ENCODE measurements around the gene PFDN4. TPM values are rescaled to one million over a fixed set of nuclear protein-coding genes. Genes with fewer than 3 reads are reported as not detected.

PFDN4 gene
- total RNA-seq = 10 to 100 TPM; 43.2 to 44.8 TPM

GRCh38 chr20:54207743-54208547 lies at the start of gene PFDN4:
Gene PFDN4 (plus strand): TSS chr20:54208087. CDS start chr20:54208101, 14 bp downstream.
- DNase-seq (ENCODE audit: low spot score) = peak; percentile 76
- Histone ChIP-seq H3K4me1 (replicated peaks) (no peaks in the 10 kb centered on the region), H3K4me3 (peak within 1 kb of the TSS; percentile 98), H3K27ac (peak within 1 kb of the TSS; percentile 97 to 98), H3K36me3 (no peaks in the 10 kb centered on the region), H3K27me3 (replicated peaks; ENCODE audit: insufficient read depth) (no peaks in the 10 kb centered on the region), H3K9me3 (no peaks in the 10 kb centered on the region)
- intact Hi-C loops (cut with DNase I) = loop anchor here (10.0 kb wide), 1 partner anchor 633 kb away; no protein-coding TSS in a partner anchor
- WGBS = under 1% methylated on average over 57 of the region's 76 CpGs
- TF ChIP-seq POLR2AphosphoS5 (IDR thresholded peaks at IDR 0.05) (peak; percentile 80), POLR2A (IDR thresholded peaks at IDR 0.05) (peak; percentile 27), CTCF (IDR thresholded peaks at IDR 0.05) (peak; percentile 45 to 85 (median 74))

- Histone ChIP-seq H3K9me3 (no peaks in the 10 kb centered on the region), H3K27me3 (replicated peaks; ENCODE audit: insufficient read depth) (no peaks in the 10 kb centered on the region), H3K4me3 (no peak overlapping the region), H3K36me3 (no peaks in the 10 kb centered on the region), H3K4me1 (replicated peaks) (no peaks in the 10 kb centered on the region), H3K27ac (no peak overlapping the region)
- TF ChIP-seq POLR2A (IDR thresholded peaks at IDR 0.05) = no peak
- no peak for TF ChIP-seq POLR2AphosphoS5 (IDR thresholded peaks at IDR 0.05)
- no peak for TF ChIP-seq CTCF (IDR thresholded peaks at IDR 0.05)
- DNase-seq (ENCODE audit: low spot score) = no peak
- 88% methylated on average over 3 of the region's 3 CpGs for WGBS
- intact Hi-C loops (cut with DNase I) = no loop called here
Measured at GRCh38 chr20:54158226-54158625, 49.7 kb upstream of the PFDN4 start.

GRCh38 chr20:54158856-54159418 lies 49.0 kb upstream of the PFDN4 start:
- intact Hi-C loops (cut with DNase I) = no loop called here
- Histone ChIP-seq H3K27ac (no peak overlapping the region), H3K36me3 (no peaks in the 10 kb centered on the region), H3K9me3 (no peaks in the 10 kb centered on the region), H3K4me1 (replicated peaks) (no peaks in the 10 kb centered on the region), H3K27me3 (replicated peaks; ENCODE audit: insufficient read depth) (no peaks in the 10 kb centered on the region), H3K4me3 (no peak overlapping the region)
- no peak for TF ChIP-seq POLR2AphosphoS5 (IDR thresholded peaks at IDR 0.05)
- TF ChIP-seq CTCF (IDR thresholded peaks at IDR 0.05) = no peak
- no peak for TF ChIP-seq POLR2A (IDR thresholded peaks at IDR 0.05)
- 66% methylated on average over 8 of the region's 8 CpGs for WGBS
- no peak for DNase-seq (ENCODE audit: low spot score)

GRCh38 chr20:54160065-54161007 lies 47.6 kb upstream of the PFDN4 start:
- no peak for DNase-seq (ENCODE audit: low spot score)
- Histone ChIP-seq H3K27me3 (replicated peaks; ENCODE audit: insufficient read depth) (no peaks in the 10 kb centered on the region), H3K4me3 (no peak overlapping the region), H3K36me3 (no peaks in the 10 kb centered on the region), H3K9me3 (no peaks in the 10 kb centered on the region), H3K4me1 (replicated peaks) (no peaks in the 10 kb centered on the region), H3K27ac (no peak overlapping the region)
- intact Hi-C loops (cut with DNase I) = no loop called here
- WGBS = 86% methylated on average over 7 of the region's 7 CpGs
- no peak for TF ChIP-seq POLR2A (IDR thresholded peaks at IDR 0.05)
